Mesenchymal stem cell (in vitro differentiated cells and primary cell): Measurements from ENCODE around the gene GUCA1A.
A peak's percentile ranks its signal among the peaks of the same experiment; 100 is the strongest.

Source experiments
- DNase-seq: peaks from one replicate; pipeline ENCODE4 v3.0.0-alpha.2; 2013
- H2AFZ ChIP-seq: one replicate; pipeline ENCODE4 v1.6.1; 2013; ENCODE audit warnings: low read depth, mild to moderate bottlenecking, control low read depth, inconsistent platforms, low read length, moderate library complexity
- H2AK5ac ChIP-seq: 2 replicates; pipeline ENCODE4 v1.6.1; 2013; ENCODE audit warnings: low read length, moderate library complexity, mild to moderate bottlenecking, inconsistent platforms; ENCODE audit not compliant: severe bottlenecking
- H2BK120ac ChIP-seq: one replicate; pipeline ENCODE4 v1.6.1; 2013; ENCODE audit warnings: low read depth, mild to moderate bottlenecking, inconsistent platforms, low read length, moderate library complexity
- H2BK12ac ChIP-seq, 2 experiments: one replicate each; pipeline ENCODE4 v1.6.1; 2013; ENCODE audit warnings: inconsistent platforms in 2 of 2, low read length in 2 of 2, mild to moderate bottlenecking in 2 of 2, moderate library complexity in 2 of 2, control low read depth in 1 of 2
- H2BK15ac ChIP-seq: one replicate; pipeline ENCODE4 v1.6.1; 2013; ENCODE audit warnings: mild to moderate bottlenecking, low read depth, inconsistent platforms; ENCODE audit not compliant: poor library complexity, severe bottlenecking
- H2BK5ac ChIP-seq: 2 replicates; pipeline ENCODE4 v1.6.1; 2013; ENCODE audit warnings: low read depth, mild to moderate bottlenecking, low read length, control low read depth, inconsistent platforms; ENCODE audit not compliant: poor library complexity, severe bottlenecking
- H3K14ac ChIP-seq, 2 experiments: one replicate each; pipeline ENCODE4 v1.6.1; 2013; ENCODE audit warnings: inconsistent platforms in 2 of 2, low read length in 2 of 2, control low read depth in 1 of 2, mild to moderate bottlenecking in 1 of 2, moderate library complexity in 1 of 2
- H3K18ac ChIP-seq, 2 experiments: one replicate each; pipeline ENCODE4 v1.6.1; 2013; ENCODE audit warnings: inconsistent platforms in 2 of 2, low read length in 2 of 2, control low read depth in 1 of 2, low read depth in 1 of 2, mild to moderate bottlenecking in 1 of 2
- H3K23ac ChIP-seq, 2 experiments: one replicate each; pipeline ENCODE4 v1.6.1; 2013; ENCODE audit warnings: inconsistent platforms in 2 of 2, low read length in 2 of 2, mild to moderate bottlenecking in 2 of 2, moderate library complexity in 2 of 2, control low read depth in 1 of 2
- H3K27ac ChIP-seq: 2 replicates; pipeline ENCODE4 v1.5.1; 2013; ENCODE audit warnings: mild to moderate bottlenecking, moderate library complexity, low read length, control low read depth, inconsistent platforms; ENCODE audit not compliant: poor library complexity, severe bottlenecking
- H3K27me3 ChIP-seq, 2 experiments: 2 replicates each; pipeline versions ENCODE4 v1.6.1 to v1.7.0; 2013; ENCODE audit warnings: low read length in 2 of 2, mild to moderate bottlenecking in 2 of 2, moderate library complexity in 2 of 2, control low read depth in 1 of 2, inconsistent platforms in 1 of 2; ENCODE audit not compliant: control insufficient read depth in 1 of 2, insufficient read depth in 1 of 2
- H3K36me3 ChIP-seq, 2 experiments: 2 replicates each; pipeline versions ENCODE4 v1.6.1 to v1.7.0; 2013; ENCODE audit warnings: low read length in 2 of 2, control low read depth in 1 of 2, inconsistent platforms in 1 of 2, low read depth in 1 of 2, mild to moderate bottlenecking in 1 of 2; ENCODE audit not compliant: insufficient read depth in 2 of 2, control insufficient read depth in 1 of 2
- H3K4ac ChIP-seq, 2 experiments: one replicate each; pipeline ENCODE4 v1.6.1; 2013; ENCODE audit warnings: inconsistent platforms in 2 of 2, low read length in 2 of 2, mild to moderate bottlenecking in 2 of 2, moderate library complexity in 2 of 2, control low read depth in 1 of 2, low read depth in 1 of 2
- H3K4me1 ChIP-seq: 2 replicates; pipeline ENCODE4 v1.6.1; 2013; ENCODE audit warnings: low read depth, low read length, control low read depth; ENCODE audit not compliant: control insufficient read depth, insufficient read depth
- H3K4me2 ChIP-seq: 2 replicates; pipeline ENCODE4 v1.6.1; 2013; ENCODE audit warnings: low read length, mild to moderate bottlenecking, inconsistent platforms; ENCODE audit not compliant: poor library complexity, severe bottlenecking
- H3K4me3 ChIP-seq, 2 experiments: 2 replicates each; pipeline versions ENCODE4 v1.5.1 to v1.7.0; 2013; ENCODE audit warnings: low read length in 2 of 2, mild to moderate bottlenecking in 2 of 2, control low read depth in 1 of 2, low read depth in 1 of 2; ENCODE audit not compliant: insufficient read depth in 1 of 2
- H3K79me1 ChIP-seq: replicated peaks from 2 replicates; pipeline ENCODE4 v1.6.1; 2013; ENCODE audit warnings: mild to moderate bottlenecking, control low read depth, low read length, inconsistent platforms; ENCODE audit not compliant: poor library complexity, severe bottlenecking
- H3K9ac ChIP-seq: 2 replicates; pipeline ENCODE4 v1.7.0; 2013; ENCODE audit warnings: mild to moderate bottlenecking, low read length, moderate library complexity
- H3K9me3 ChIP-seq: 2 replicates; pipeline ENCODE4 v1.7.0; 2013; ENCODE audit warnings: mild to moderate bottlenecking, low read length; ENCODE audit not compliant: control insufficient read depth
- H4K8ac ChIP-seq: one replicate; pipeline ENCODE4 v1.6.1; 2013; ENCODE audit warnings: inconsistent platforms, mild to moderate bottlenecking, low read length, moderate library complexity
- H4K91ac ChIP-seq: one replicate; pipeline ENCODE4 v1.6.1; 2013; ENCODE audit warnings: mild to moderate bottlenecking, low read length, inconsistent platforms
- WGBS: methylation state at CpG from one replicate; pipeline ENCODE4 v1.1.7; 2013; ENCODE audit warnings: mixed read lengths; 5-methylcytosine and 5-hydroxymethylcytosine counted together

GUCA1A gene

GRCh38 chr6:42125663-42126062 is 47.5 kb upstream of the GUCA1A start:
- Histone ChIP-seq H3K23ac (no peak overlapping the region), H2AFZ (no peak overlapping the region), H3K36me3 (peaks cover 7 to 32% of the 10 kb centered on the region in 2 experiments), H4K8ac (no peak overlapping the region), H3K79me1 (peaks cover 7% of the 10 kb centered on the region), H2AK5ac (no peak overlapping the region), H3K18ac (no peak overlapping the region), H3K4me3 (no peak overlapping the region), H3K4me1 (peaks cover 20% of the 10 kb centered on the region), H3K9ac (no peak overlapping the region), H3K14ac (no peak overlapping the region), H2BK5ac (no peak overlapping the region), H4K91ac (no peak overlapping the region), H2BK15ac (no peak overlapping the region), H3K4me2 (no peak overlapping the region), H3K27me3 (no peaks in the 10 kb centered on the region), H2BK120ac (no peak overlapping the region), H2BK12ac (no peak overlapping the region), H3K27ac (no peak overlapping the region), H3K9me3 (no peaks in the 10 kb centered on the region), H3K4ac (no peak overlapping the region)
- WGBS: 68% methylated on average over 3 of the region's 3 CpGs
- no peak for DNase-seq

GRCh38 chr6:42128460-42129359 is 44.5 kb upstream of the GUCA1A start:
- Histone ChIP-seq H3K4me3 (no peak overlapping the region), H3K4me1 (peaks cover 6% of the 10 kb centered on the region), H2BK15ac (no peak overlapping the region), H2BK120ac (no peak overlapping the region), H3K27me3 (no peaks in the 10 kb centered on the region), H3K4ac (no peak overlapping the region), H3K14ac (no peak overlapping the region), H3K18ac (no peak overlapping the region), H3K9ac (no peak overlapping the region), H3K9me3 (no peaks in the 10 kb centered on the region), H2BK12ac (no peak overlapping the region), H2BK5ac (no peak overlapping the region), H3K36me3 (peaks cover 7 to 32% of the 10 kb centered on the region in 2 experiments), H4K8ac (no peak overlapping the region), H2AK5ac (no peak overlapping the region), H3K79me1 (peaks cover 11% of the 10 kb centered on the region), H2AFZ (no peak overlapping the region), H3K4me2 (no peak overlapping the region), H3K23ac (no peak overlapping the region), H3K27ac (no peak overlapping the region), H4K91ac (no peak overlapping the region)
- 87% methylated on average over 25 of the region's 25 CpGs for WGBS
- no peak for DNase-seq

DNA sequence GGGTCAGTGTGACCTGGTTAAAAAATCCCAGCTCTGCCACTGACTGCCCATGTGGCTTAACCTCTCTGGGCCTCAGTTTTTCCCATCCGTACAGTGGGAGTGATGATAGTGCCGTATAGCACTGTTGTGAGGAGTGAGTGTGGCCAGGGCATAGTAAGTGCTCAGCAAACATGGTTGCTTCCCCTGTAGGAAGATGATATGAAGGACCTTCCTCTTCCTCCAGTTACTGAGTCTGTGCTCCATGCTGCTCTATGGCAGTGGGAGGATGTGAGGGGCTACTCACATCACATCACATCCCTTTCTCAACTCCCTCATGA is 43.8 kb upstream of the GUCA1A start:
- Histone ChIP-seq H2AK5ac (no peak overlapping the region), H3K4ac (no peak overlapping the region), H3K14ac (no peak overlapping the region), H2AFZ (no peak overlapping the region), H3K4me3 (no peak overlapping the region), H2BK15ac (no peak overlapping the region), H2BK120ac (no peak overlapping the region), H3K4me1 (peaks cover 8% of the 10 kb centered on the region), H2BK5ac (no peak overlapping the region), H3K18ac (no peak overlapping the region), H3K27ac (no peak overlapping the region), H4K91ac (no peak overlapping the region), H3K27me3 (no peaks in the 10 kb centered on the region), H4K8ac (no peak overlapping the region), H3K79me1 (peaks cover 13% of the 10 kb centered on the region), H2BK12ac (no peak overlapping the region), H3K23ac (peak overlapping the region in 1 of 2 experiments; percentile 24), H3K36me3 (peaks cover 7 to 27% of the 10 kb centered on the region in 2 experiments), H3K4me2 (no peak overlapping the region), H3K9me3 (no peaks in the 10 kb centered on the region), H3K9ac (no peak overlapping the region)
- no peak for DNase-seq
- 100% methylated on average over 2 of the region's 2 CpGs for WGBS

DNA sequence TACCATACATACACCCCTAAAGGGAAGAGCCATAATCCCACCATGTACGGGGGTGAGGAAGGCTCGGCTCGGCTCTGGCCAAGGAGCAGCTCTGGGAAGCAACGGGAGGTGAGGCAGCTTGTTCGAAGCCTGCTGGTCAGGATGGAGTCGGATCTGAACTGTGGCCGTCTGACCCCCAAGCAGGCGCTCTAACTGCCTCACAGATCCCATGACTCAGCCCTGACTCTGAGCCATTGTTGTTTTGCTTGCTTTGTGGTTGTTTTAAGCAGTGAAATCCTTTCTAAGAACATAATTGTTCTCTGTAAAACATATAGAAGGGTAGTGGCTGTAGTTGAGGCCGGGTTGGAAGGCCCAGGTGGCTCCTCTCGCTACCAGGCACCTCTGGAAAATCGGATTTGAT is 41.6 kb upstream of the GUCA1A start:
- no peak overlapping the region for H2AFZ ChIP-seq
- no peak overlapping the region for H2BK15ac ChIP-seq
- peak overlapping the region; percentile 34 for H3K27ac ChIP-seq
- no peak overlapping the region for H3K4me2 ChIP-seq
- H3K27me3 ChIP-seq: no peaks in the 10 kb centered on the region
- no peak overlapping the region for H3K4me3 ChIP-seq
- no peak overlapping the region for H2BK12ac ChIP-seq
- peaks cover 7 to 14% of the 10 kb centered on the region in 2 experiments for H3K36me3 ChIP-seq
- H3K79me1 ChIP-seq: peaks cover 18% of the 10 kb centered on the region
- peak overlapping the region; percentile 59 for H3K9ac ChIP-seq
- H3K4ac ChIP-seq: peak overlapping the region; percentile 6 to 46
- peak overlapping the region; percentile 85 for H4K8ac ChIP-seq
- peaks cover 11% of the 10 kb centered on the region for H3K4me1 ChIP-seq
- peak; percentile 62 for DNase-seq
- H3K18ac ChIP-seq: peak overlapping the region; percentile 4 to 19
- no peak overlapping the region for H2BK120ac ChIP-seq
- H4K91ac ChIP-seq: peak overlapping the region; percentile 56
- H3K14ac ChIP-seq: no peak overlapping the region
- H3K23ac ChIP-seq: no peak overlapping the region
- H3K9me3 ChIP-seq: no peaks in the 10 kb centered on the region
- H2BK5ac ChIP-seq: no peak overlapping the region
- H2AK5ac ChIP-seq: peak overlapping the region; percentile 16
- WGBS: 74% methylated on average over 10 of the region's 11 CpGs
